ENCODE measurements around the gene NPIPA3.
"Not testable (repeated sequence)": the region's sequence is repeated elsewhere in the genome, so short reads cannot be mapped to it uniquely, and the experiment has no call there.

NPIPA3 gene

GRCh38 chr16:14703156-14704011 lies at the start of gene NPIPA3:
Gene NPIPA3 (plus strand): TSS chr16:14703411. CDS start chr16:14708944, 5,533 bp downstream.
- not testable (repeated sequence) for DNase-seq

DNA sequence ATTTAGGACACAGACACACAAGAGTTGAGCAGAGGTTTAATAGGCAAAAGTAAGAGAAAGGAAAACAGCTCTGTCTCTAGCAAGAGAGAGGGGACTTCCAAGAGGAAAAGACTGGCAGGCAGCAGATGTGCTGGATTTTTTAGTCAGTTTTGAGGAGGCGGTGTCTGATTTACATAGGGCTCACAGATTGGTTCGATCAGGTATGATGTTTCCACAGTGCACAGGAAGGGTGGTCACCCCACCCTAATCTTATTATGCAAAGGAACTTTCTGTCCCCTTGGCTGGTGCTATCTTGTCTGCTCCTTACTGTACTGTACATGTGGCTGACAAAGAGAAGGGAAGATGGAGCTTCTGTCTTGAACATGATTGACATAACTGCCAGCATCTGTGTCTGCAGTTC lies 45.1 kb upstream of the NPIPA3 start:
- no peak for DNase-seq

GRCh38 chr16:14667347-14668266 lies 35.6 kb upstream of the NPIPA3 start:
- DNase-seq = no peak

DNA sequence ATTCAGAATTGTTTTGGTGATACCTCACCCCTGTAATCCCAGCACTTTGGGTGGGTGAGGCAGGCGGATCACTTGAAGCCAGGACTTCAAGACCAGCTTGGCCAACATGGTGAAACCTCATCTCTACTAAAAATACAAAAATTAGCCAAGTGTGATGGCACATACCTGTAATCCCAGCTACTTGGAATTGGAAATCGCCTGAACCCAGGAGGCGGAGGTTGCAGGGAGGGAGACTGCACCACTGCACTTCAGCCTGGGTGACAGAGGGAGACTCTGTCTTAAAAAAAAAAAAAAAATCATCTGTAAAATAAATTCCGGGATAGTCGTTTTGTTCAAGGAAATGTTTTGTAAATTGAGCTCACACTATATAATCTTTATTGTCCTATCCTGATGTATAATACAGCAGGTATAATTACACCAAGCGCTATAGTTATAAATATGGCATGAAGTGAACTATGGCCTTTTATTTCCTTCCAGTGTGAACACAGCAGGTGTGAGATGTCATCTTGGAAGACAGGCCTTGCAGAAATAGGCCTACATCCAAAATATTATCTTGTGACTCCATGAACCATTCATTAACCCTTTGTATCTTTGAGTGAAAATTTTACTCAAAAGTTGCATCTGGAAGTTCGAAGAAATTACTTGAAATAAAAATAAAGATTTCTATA lies 34.5 kb upstream of the NPIPA3 start:
- DNase-seq = no peak

- DNase-seq = no peak
These were observed 33.4 kb upstream of the NPIPA3 start for GRCh38 chr16:14669776-14670175.

DNA sequence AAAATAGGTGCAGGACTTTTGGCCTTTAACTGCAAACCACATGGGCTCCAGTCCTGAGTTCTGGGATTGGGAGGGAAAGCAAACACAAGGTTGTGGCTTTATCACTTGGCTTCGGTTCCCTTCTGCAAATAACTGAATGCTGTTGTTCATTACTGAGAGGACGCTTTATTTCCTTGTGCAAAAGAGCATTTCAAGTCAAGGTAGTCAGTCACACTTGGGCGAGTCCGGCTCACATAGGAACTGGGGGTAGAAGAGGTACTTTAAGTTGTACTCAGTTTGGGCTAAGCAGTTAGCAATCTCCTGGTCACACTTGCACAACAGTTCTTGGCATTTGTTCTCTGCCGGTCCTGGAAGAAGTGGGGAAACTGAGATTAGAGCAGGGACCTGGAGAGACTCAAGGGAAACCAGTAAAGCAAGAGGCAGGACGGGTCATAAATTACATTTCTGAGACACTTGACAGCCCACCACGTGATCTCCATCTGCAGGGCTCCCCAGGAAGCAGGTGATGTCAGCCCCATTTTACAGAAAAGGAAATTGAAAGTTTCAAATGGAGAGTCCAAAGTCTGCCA lies 30.7 kb upstream of the NPIPA3 start:
- no peak for DNase-seq

GRCh38 chr16:14676633-14677032 lies 26.6 kb upstream of the NPIPA3 start:
- DNase-seq = no peak

DNA sequence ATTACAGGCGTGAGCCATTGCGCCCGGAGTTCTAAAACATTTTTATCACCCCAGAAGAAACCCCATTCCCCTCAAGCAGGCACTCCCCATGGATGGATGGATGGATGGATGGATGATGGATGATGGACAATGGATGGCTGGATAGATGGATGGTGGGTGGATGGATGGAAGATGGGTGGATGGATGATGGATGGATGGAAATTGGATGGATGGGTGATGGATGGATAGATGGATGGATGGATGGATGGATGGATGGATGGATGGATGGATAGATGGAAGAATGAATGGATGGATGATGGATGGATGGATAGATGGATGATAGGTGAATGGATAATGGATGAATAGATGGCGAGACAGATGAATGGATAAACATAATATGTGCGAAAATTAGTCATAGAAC lies 25.6 kb upstream of the NPIPA3 start:
- DNase-seq = no peak

DNA sequence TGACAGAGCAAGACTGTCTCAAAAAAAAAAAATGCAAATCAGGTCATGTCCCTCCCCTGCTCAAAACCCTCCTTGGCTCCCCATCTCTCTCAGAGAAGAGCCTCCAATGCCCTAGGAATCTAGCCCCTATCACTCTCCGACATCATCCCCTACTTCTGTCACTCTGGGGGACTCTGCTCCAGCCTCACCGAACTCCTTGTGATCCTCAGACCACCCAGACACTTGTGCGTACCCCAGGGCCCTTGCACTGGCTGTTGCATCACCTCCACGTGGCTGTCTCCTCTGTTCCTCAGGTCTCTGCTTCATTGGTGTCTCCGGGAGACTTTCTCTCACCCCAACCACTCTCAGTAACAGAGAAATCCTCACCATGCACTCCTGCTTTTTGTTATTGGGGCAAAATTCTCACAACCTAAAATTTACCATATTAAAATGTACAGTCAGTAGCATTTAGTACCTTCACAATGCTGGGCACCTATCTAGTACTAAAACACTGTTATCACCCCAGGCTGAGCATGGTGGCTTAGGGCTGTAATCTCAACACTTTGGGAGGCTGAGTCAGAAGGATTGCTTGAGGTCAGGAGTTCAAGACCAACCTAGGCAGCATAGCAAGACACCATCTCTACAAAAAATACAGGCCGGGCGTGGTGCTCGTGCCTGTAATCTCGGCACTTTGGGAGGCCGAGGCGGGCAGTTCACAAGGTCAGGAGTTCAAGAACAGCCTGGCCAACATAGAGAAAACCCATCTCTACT lies 24.3 kb upstream of the NPIPA3 start:
- DNase-seq = no peak

DNA sequence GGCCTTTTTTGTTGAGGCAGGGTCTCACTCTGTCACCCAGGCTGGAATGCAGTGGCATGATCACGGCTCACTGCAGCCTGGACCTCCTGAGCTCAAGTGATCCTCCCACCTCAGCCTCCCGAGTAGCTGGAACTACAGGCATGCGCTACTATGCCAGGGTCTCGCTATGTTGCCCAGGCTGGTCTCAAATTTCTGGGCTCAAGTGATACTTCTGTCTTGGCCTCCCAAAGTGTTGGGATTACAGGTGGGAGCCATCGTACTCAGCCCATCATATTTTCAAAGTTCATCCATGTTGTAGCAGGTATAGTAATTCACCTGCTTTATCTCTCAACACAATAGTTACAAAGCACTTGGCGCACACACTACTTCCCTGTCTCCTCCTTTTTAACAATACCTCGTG lies 22.8 kb upstream of the NPIPA3 start:
- DNase-seq = not testable (repeated sequence)

- DNase-seq = no peak
These were observed 22.1 kb upstream of the NPIPA3 start for GRCh38 chr16:14681115-14681514.

DNA sequence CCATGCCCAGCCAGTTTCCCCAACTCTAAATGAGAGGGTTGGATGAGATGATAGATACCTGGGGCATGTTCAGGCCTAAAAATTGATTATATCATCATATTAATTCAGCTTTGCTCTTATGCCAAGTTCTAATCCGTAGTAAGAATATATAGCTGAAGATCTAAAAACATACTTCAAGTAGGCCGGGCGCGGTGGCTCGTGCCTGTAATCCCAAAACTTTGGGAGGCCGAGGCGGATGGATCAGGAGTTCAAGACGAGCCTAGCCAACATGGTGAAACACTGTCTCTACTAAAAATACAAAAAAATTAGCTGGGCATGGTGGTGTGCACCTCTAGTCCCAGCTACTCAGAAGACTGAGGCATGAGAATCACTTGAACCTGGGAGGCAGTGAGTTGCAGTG lies 21.1 kb upstream of the NPIPA3 start:
- DNase-seq = no peak

- DNase-seq = not testable (repeated sequence)
These were observed 17.1 kb upstream of the NPIPA3 start for GRCh38 chr16:14685870-14686793.

- DNase-seq = not testable (repeated sequence)
These were observed 9.1 kb upstream of the NPIPA3 start, which contains the start of gene PLA2G10 for GRCh38 chr16:14694129-14694528. Gene PLA2G10 (minus strand): TSS chr16:14694308. CDS start chr16:14694229, 79 bp downstream.

GRCh38 chr16:14701859-14702258 lies 1.4 kb upstream of the NPIPA3 start:
- not testable (repeated sequence) for DNase-seq

DNA sequence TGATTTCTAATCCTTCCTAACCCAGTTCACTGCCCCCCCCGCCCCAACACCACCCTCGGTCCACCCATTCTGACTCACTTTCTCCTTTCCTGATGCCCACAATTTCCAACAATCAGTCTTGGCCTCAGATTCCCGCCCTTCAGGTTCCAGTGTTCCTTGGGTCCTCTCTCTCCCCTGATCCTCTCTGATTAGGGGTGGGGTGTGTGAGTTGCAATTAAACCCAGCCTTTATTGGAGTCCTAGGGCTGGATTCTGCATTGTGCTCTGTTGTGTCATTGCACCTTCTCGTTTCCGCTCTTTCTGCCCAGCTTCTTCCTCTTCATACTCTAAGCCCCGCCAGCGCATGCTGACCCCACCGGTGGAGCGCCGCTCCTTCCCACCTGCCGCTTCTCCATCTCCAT lies 539 bp upstream of the NPIPA3 start:
- not testable (repeated sequence) for DNase-seq

DNA sequence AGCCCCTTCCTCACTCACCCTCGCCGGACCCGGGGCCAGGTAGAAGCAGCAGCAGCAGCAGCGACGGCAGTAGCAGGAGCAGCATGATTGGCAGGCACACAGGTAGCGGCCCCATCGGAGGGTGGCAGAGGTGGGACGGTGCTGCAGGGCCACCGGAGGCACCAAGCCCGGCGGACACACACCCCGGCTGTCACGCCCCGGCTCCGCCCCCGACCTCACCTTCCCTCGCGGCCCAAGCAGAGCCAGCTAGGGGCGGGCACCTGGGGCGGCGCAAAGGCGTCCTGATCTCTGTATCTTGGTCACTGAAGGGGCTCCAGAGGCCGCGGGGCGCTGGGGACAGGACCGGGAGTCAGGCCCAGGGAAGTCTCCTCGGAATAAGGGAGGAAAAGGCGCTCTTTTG lies 30.0 kb downstream of the NPIPA3 start:
- not testable (repeated sequence) for DNase-seq

GRCh38 chr16:14740832-14741385 lies 37.7 kb downstream of the NPIPA3 start:
- not testable (repeated sequence) for DNase-seq

DNA sequence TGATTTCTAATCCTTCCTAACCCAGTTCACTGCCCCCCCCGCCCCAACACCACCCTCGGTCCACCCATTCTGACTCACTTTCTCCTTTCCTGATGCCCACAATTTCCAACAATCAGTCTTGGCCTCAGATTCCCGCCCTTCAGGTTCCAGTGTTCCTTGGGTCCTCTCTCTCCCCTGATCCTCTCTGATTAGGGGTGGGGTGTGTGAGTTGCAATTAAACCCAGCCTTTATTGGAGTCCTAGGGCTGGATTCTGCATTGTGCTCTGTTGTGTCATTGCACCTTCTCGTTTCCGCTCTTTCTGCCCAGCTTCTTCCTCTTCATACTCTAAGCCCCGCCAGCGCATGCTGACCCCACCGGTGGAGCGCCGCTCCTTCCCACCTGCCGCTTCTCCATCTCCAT lies 38.6 kb downstream of the NPIPA3 start:
- not testable (repeated sequence) for DNase-seq
